GM12801 (cell line): ENCODE data around the gene PITPNB.

Experiments used
- CTCF ChIP-seq: IDR thresholded peaks from one replicate; pipeline ENCODE4 v1.5.1; 2011; ENCODE audit warnings: control low read depth; ENCODE audit not compliant: insufficient read length; ENCODE audit errors: extremely low read depth

The PITPNB gene

DNA sequence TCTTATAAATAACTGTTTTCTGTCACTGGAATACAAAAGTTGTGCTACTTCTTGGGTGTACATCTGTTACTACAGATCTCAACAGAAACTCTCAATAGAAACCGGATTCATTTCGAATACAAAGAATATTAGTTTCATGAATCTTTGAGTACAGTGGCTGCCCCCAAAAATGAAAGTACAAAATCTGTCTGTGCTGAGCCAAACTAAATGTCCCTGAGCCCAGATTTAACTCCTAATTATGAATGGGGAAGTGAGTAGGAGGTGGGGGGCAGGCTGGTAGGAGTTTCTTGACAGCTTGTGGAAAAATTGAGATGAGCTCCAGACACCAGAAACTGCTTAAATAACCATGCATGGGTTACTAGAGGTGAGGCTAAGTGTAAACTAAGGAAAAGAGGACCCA lies 41.6 kb downstream of the PITPNB start:
- no peak for TF ChIP-seq CTCF

DNA sequence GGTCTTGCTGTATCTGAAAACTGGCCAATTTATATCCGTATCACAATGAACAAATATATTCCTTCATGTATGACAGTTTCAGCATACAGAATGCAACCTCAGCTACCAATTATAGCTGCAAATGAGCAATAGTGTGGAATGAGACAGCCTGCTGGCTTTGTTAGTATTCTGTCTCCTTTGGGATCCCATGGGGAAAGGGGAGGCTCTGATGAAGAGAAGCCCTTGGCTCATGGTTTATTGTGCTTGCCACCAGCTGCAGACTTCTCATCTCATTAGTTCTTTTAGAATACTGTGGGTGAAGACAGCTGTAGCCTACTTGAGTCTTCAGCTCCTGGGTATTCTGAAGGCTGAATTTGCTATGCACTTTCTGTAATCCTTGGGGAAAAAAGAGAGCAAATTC lies 42.4 kb downstream of the PITPNB start:
- TF ChIP-seq CTCF, result no peak

DNA sequence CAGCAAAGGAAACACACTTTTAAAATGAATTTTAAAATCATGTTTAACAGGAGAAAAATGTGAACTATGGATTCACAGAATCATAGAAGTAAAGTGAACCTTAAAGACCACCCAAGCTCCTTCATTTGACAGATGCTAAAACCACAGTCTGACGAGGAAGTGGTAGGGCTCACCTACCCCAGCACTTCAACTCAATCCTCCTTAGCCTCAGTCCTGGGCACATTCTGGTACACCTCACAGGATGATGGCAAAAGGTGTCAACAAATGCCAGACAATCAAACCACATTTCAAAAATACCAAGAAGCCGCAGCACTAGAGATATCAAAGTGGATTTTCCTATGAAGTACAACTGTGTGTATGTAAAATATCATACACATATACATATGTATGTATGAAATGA lies 43.1 kb downstream of the PITPNB start:
- TF ChIP-seq CTCF, result no peak

- no peak for TF ChIP-seq CTCF
Observed at GRCh38 chr22:27874764-27875163, 44.3 kb downstream of the PITPNB start.

- TF ChIP-seq CTCF, result no peak
Observed at GRCh38 chr22:27874185-27874584, 44.9 kb downstream of the PITPNB start.

- TF ChIP-seq CTCF, result no peak
Observed at GRCh38 chr22:27873472-27873871, 45.6 kb downstream of the PITPNB start.

DNA sequence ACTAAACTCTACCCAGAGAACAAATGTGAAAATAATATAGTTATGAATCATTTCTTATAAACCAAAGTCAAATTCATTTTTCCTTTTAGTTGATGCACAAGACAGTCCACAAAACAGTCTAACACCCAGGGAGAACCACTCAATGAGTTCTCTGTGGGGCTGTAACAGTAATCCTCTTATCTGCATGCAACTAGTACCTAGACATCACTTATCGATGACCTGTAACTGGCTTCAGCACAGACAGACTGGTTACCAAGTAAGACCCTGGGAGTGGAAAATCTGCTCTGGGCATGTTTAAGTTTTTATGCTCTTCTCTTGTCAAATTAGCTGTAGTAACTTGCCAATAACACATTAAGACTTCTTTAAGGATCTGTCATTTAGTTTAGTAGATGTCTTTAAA lies 46.6 kb downstream of the PITPNB start:
- TF ChIP-seq CTCF, result no peak

DNA sequence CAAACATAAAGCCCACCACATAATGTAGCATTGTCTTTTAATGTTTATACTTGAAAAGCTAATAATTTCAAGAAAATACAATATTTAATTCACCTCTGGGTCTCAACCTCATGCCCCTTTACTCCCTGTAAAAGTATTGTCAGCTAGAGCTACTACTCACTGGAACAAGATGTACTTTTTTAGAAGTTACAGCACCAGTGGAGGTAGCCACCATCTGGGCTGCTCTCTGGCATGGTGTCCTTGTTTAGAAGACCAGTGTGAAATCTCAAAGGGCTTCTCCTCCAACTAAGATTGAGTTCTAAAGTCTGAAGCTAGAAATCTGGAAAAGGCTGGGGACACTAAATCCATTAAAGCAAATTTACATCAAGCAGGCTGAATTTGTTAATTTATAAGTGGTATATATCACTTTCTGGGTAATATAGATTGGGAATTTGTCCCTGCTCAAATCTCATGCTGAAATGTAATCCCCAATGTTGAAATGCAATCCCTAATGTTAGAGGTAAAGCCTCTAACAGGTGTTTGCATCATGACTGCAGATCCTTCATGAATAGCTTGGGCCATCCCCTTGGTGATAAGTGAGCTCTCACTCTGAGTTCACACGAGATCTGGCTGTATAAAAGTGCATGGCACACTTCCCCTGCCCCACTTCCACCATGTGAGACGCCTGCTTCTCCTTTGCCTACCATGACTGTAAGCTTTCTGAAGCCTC lies 47.6 kb downstream of the PITPNB start:
- TF ChIP-seq CTCF, result no peak
